GM12878 (cell line): ENCODE measurements around the gene CBX8.

Experiments used
- EP300 ChIP-seq, 2 experiments: fragments of 150-350 bp in 1 of 2; IDR thresholded peaks; 2 replicates each; pipeline ENCODE4 v1.6.1; 2011 to 2012; ENCODE audit warnings: low read depth in 2 of 2, low read length in 2 of 2, borderline replicate concordance in 1 of 2, improper control_type of control experiment in 1 of 2, inconsistent platforms in 1 of 2; ENCODE audit not compliant: control insufficient read depth in 1 of 2
- EZH2 ChIP-seq: IDR thresholded peaks from 2 replicates; pipeline ENCODE4 v1.6.1; 2012; ENCODE audit warnings: low read depth, mild to moderate bottlenecking, control low read depth, inconsistent platforms, low read length, borderline replicate concordance; ENCODE audit not compliant: control insufficient read depth
- NR2C2 ChIP-seq: IDR thresholded peaks from 2 replicates; pipeline ENCODE4 v1.6.1; 2011; ENCODE audit warnings: borderline replicate concordance, low read depth; ENCODE audit not compliant: control insufficient read depth, insufficient read length
- RAD21 ChIP-seq: IDR thresholded peaks from 2 replicates; pipeline ENCODE4 v1.6.1; 2011; ENCODE audit warnings: mild to moderate bottlenecking, low read depth, low read length, moderate library complexity; ENCODE audit not compliant: insufficient read depth
- SUZ12 ChIP-seq: fragments of 200-600 bp; sonication (generic); IDR thresholded peaks from one replicate; pipeline ENCODE4 v1.6.1; 2018; ENCODE audit warnings: antibody characterized with exemption, mild to moderate bottlenecking; ENCODE audit not compliant: unreplicated experiment
- ZNF384 ChIP-seq: IDR thresholded peaks from 2 replicates; pipeline ENCODE4 v1.6.1; 2012; ENCODE audit warnings: low read depth, mild to moderate bottlenecking, low read length, improper control_type of control experiment, borderline replicate concordance
- TF ChIP-seq, protein P1 (sequence below), 3 experiments: IDR thresholded peaks in 2 of 3; conservative IDR thresholded peaks in 1 of 3; 2 replicates each; pipeline ENCODE4 v1.5.1; 2011; ENCODE audit warnings: low read depth in 3 of 3, low read length in 3 of 3, mild to moderate bottlenecking in 3 of 3, control low read depth in 2 of 3, moderate library complexity in 2 of 3, inconsistent platforms in 1 of 3, mixed read lengths in 1 of 3; ENCODE audit not compliant: control insufficient read depth in 2 of 3, insufficient read depth in 1 of 3; ENCODE audit errors: extremely low read depth in 1 of 3

DNA sequence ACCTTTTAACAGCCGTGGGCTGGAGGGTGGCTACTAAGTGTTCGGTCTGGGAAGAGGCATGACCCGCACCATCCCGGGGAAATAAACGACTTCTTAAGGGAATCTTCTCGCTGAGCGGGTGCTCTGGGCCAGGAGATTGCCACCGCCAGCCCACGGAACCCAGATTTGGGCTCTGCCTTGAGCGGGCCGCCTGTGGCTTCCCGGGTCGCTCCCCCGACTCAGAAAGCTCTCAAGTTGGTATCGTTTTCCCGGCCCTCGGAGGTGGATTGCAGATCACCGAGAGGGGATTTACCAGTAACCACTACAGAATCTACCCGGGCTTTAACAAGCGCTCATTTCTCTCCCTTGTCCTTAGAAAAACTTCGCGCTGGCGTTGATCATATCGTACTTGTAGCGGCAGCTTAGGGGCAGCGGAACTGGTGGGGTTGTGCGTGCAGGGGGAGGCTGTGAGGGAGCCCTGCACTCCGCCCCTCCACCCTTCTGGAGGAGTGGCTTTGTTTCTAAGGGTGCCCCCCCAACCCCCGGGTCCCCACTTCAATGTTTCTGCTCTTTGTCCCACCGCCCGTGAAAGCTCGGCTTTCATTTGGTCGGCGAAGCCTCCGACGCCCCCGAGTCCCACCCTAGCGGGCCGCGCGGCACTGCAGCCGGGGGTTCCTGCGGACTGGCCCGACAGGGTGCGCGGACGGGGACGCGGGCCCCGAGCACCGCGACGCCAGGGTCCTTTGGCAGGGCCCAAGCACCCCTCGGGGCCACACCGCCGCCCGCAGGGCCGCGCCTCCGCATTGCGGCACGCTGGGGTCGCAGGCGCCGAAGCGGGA lies 46.0 kb upstream of the CBX8 start:
- no peak for TF ChIP-seq NR2C2
- TF ChIP-seq ZNF384 = no peak
- no peak for TF ChIP-seq EP300 (IDR thresholded peaks at IDR 0.05; ENCODE audit: borderline replicate concordance in 1 of 2, control insufficient read depth in 1 of 2, low read depth in 2 of 2, low read length in 2 of 2)
- TF ChIP-seq EZH2 = 0 out of 2 replicates have a peak, but pooled peaks have one; percentile 89
- TF ChIP-seq, protein P1, sequence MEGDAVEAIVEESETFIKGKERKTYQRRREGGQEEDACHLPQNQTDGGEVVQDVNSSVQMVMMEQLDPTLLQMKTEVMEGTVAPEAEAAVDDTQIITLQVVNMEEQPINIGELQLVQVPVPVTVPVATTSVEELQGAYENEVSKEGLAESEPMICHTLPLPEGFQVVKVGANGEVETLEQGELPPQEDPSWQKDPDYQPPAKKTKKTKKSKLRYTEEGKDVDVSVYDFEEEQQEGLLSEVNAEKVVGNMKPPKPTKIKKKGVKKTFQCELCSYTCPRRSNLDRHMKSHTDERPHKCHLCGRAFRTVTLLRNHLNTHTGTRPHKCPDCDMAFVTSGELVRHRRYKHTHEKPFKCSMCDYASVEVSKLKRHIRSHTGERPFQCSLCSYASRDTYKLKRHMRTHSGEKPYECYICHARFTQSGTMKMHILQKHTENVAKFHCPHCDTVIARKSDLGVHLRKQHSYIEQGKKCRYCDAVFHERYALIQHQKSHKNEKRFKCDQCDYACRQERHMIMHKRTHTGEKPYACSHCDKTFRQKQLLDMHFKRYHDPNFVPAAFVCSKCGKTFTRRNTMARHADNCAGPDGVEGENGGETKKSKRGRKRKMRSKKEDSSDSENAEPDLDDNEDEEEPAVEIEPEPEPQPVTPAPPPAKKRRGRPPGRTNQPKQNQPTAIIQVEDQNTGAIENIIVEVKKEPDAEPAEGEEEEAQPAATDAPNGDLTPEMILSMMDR (IDR thresholded peaks at IDR 0.05 in 2 of 3, conservative IDR thresholded peaks at IDR 0.05 in 1 of 3; ENCODE audit: control insufficient read depth in 2 of 3, extremely low read depth in 1 of 3, insufficient read depth in 1 of 3, low read depth in 3 of 3, low read length in 3 of 3) = no peak
- peak; percentile 63 for TF ChIP-seq SUZ12
- no peak for TF ChIP-seq RAD21
